OCI-LY1 (cell line): ENCODE measurements around the gene CNDP1.

ENCODE experiments used
- CTCF ChIP-seq: fragments of 200-600 bp; sonication (generic), shearing (Covaris generic); IDR thresholded peaks from 2 replicates; pipeline ENCODE4 v1.5.1; 2017; ENCODE audit warnings: mild to moderate bottlenecking, antibody characterized with exemption, low read length, moderate library complexity, mixed read lengths
- EZH2 ChIP-seq: fragments of 200-600 bp; sonication (generic), shearing (Covaris generic); IDR thresholded peaks from 2 replicates; pipeline ENCODE4 v1.8.0; 2017; ENCODE audit warnings: borderline replicate concordance, mixed run types, mild to moderate bottlenecking, antibody characterized with exemption, low read length, moderate library complexity, mixed read lengths

GRCh38 chr18:74497778-74498177 lies 36.5 kb upstream of the CNDP1 start:
- TF ChIP-seq CTCF (no peak), EZH2 (no peak)
